T-helper 2 cell treated with Interferon-gamma antibody and Interleukin-4, amounts not matched to agents 100 ng/mL and 5 ng/mL, for 36 hours (primary cell): Measurements from ENCODE around the gene MTCH1. TPM values are rescaled to one million over a fixed set of nuclear protein-coding genes. Genes with fewer than 3 reads are reported as not detected.

Source experiments
- intact Hi-C: fragments of 100-400 bp; cut with micrococcal nuclease; formaldehyde crosslinking; loops from one replicate; pipeline ENCODE4 v1.15.1; 2023
- total RNA-seq: library from RNA; stranded (reverse); gene quantifications from 2 replicates; pipeline ENCODE4 v1.2.3, GENCODE V29; 2022

MTCH1 gene
- total RNA-seq, 1 donor from 2014 or later: 120 TPM

DNA sequence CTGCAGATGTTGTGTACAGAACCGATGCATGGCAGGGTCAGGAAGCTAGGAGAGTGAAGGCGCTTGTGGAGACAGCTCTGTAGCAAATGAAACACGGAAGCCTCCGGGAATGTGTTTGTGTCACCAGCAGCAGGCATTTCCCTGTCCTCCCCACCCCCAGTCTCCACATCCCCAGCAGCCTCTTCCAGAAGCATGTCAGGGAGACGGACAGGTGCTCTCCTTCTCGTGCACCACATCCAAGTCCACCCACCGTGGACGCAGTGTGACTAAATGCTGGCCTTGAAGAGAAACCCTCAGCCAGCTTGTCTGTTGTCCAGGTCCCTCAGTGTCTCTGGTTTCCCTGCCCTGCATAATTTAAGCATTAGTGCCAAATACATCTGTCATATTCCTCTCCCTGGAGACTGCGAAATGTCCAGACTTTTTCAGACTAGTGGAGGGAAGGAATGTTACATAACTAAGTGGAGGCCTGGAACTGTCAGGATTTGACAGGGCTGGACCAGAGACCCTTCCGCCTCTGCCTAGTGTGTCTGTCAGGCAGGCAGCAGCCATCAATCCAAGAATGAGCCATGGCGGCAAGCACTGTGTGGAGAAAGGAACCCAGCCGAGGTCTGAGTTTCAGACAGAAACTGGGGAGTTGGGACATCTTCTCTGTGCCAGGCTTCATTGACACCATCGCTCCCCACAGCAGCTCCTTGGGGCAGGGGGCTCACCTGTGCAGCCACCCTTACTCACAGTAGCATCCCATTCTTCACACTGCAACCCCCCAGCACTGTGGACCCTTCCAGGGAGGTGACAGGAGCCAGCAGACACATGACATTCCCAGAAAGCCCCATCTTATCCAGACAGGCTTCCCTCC, 58.1 kb downstream of the MTCH1 start:
- intact Hi-C loops: no loop called here

DNA sequence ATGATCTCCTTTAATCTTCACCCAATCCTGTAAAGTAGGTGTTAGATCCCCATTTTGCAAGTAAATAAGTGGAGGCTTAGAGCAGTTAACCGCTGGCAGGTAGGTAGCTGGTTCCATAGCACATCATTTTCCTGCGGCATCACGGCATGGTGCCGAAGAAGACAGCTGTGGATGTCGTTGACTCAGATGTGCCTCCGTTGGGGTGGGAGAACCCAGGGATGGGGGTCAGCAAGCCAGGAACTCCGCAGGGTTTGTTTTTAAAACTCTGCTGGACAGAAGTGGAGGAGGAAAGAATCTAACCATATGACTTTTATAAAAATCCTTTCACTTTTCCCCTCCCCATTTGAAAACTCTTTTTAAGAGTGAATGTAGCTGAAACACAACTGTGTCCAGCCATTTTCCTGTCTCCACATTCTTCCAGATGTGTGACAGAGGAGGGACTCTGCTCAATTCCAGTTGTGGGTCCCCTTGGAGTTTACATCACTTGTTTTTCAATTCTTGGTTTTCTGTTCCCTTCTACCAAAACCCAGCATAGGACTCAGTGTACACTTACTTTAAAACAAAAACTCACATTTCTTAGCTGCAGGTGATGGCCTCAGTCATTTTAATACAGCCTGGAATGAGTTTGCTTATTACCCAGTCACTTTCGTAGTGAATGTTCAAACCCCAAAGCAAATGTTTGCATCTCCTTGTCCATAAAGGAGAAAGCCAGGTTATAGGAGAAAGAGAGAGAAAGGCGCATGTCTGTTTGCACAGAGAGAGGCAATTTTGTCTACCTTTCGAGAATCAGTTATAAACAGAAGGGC, 59.1 kb downstream of the MTCH1 start:
- intact Hi-C loops: no loop called here

DNA sequence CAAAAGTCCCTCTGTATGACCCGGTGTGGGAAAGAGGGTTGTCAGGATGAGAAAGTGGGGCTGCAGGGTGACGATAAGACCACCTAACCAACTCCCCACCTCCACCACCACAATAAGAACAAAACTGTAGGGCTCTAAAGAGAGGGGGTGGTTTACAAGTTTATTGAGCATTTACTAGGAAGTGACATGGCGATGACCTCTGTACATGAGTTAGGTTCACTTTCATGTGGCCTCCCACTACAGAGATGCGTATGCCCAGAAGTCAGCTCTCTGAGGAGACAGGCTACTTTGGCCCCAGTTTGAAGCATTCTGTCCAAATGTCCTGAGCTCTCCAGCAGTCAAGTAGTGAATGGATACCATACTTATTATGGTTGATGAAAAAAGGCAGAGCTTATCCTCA, 60.2 kb downstream of the MTCH1 start:
- intact Hi-C loops: no loop called here

DNA sequence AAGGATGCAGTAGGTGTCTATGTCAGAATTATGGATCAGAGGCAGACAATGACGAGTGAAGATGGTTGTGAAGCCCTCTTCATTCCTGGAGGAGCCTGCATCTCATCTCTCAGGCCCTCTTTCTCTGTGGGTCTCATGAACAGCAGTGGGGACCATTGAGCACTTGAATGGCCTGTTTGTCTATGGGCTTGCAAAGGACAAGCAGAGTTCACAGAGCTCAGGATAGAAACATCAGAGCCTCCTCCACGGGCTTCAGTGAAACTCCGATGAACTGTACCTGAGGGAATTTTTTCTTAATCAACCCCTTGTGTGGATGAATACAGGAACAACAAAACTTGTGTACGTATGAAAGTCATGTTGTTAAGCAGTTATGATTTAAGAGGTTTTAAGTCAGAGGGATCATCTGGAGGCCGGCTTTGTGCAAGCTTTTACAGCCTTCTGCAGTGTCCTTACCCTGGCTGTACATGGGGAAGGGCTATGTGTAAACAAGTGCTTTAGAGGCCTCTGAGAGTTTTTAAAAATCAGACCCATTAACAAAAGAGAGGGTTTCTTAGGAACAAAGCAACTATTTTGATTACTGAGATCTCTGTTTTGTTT, 61.1 kb downstream of the MTCH1 start:
- intact Hi-C loops: no loop called here

DNA sequence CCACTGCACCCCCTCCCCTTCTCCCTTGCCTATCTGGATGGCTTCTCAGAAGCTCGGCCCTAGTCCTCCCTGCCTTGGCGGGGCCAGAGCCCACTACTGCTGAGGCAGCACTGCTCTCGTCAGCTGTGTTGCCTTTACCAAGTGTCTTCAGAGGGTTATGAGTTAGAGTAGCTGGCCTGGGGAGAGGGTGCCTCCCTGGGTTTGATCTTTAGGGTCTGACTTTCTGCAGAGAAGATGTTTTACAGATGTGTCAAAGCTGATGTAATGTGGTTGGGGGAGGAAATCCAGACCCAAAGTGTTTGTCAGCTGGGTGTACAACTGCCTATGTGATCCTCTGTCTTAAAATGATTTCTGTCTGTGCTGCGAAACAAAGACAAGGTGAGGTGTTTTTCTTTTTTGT, 61.9 kb downstream of the MTCH1 start:
- intact Hi-C loops: no loop called here

DNA sequence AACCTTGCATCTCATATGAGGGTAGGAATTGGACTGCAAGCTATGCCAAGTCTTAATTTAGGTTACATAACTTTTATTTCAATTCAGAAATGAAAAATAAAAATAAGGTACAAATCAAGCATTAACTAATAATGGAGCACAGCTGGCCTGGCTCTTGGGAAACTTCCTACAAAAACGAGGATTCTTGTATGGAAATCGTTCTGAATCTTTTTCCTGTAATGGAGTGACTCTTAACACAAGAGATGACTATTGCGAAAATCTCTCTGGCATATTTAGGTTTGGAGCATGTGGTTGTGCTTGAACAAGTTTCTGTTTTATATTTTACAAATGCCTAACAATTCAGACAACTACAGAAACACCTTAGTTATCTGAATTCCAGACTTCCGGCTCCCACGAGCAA, 65.5 kb downstream of the MTCH1 start:
- intact Hi-C loops: no loop called here

DNA sequence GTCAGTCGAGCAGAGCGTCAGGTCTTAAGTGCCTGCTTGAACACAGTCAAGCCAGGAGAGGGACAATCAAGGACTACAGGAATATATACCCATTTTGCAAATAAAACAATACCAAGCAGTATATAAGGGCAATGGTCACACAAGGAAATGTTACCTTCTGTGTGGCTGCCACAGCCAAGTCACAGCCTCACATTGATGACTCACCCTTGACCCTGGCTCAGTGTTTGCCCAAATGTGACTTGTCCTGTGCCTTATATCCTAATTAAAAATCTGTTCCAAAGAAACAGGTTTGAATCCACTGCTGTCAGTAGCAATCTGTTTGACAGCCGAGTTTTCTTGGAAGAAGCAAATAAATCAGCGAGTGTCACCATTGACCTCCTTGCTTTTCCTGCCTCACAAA, 65.9 kb downstream of the MTCH1 start:
- intact Hi-C loops: no loop called here

Other genes with a start within 250 kb of the MTCH1 start
- 2.2 and 2.5 TPM in 2 replicates for gene CPNE5, start 146.8 kb downstream of the MTCH1 start, total RNA-seq
- 41.1 and 42.6 TPM in 2 replicates for gene PPIL1, start 111.4 kb downstream of the MTCH1 start, total RNA-seq
- gene C6orf89, start 100.2 kb downstream of the MTCH1 start, total RNA-seq: 45.1 and 46.2 TPM in 2 replicates
- 0.14 and 0.16 TPM in 2 replicates for gene PI16, start 31.5 kb downstream of the MTCH1 start, total RNA-seq
- 2.0 and 2.6 TPM in 2 replicates for gene FGD2, start 19.5 kb upstream of the MTCH1 start, total RNA-seq
- 550 and 551 TPM in 2 replicates for gene PIM1, start 184.0 kb upstream of the MTCH1 start, total RNA-seq